HT1080 (cell line): Measurements from ENCODE around the gene RBMS3. TPM values are rescaled to one million over a fixed set of nuclear protein-coding genes. Genes with fewer than 3 reads are reported as not detected.
"Not testable (repeated sequence)": the region's sequence is repeated elsewhere in the genome, so short reads cannot be mapped to it uniquely, and the experiment has no call there.

ENCODE experiments used
- DNase-seq: peaks from one replicate; pipeline ENCODE4 v3.0.0-alpha.2; 2015; ENCODE audit warnings: low read depth
- total RNA-seq: library from RNA; depleted of rRNA; stranded (reverse); fragments of >200 nt; shearing (Covaris generic); gene quantifications from 2 replicates; pipeline ENCODE4 v1.2.3, GENCODE V29; 2014

RBMS3 gene
- total RNA-seq, 1 experiment from 2014 or later = 19.6 TPM

GRCh38 chr3:29382845-29383244 is 102.0 kb downstream of the RBMS3 start:
- no peak for DNase-seq

DNA sequence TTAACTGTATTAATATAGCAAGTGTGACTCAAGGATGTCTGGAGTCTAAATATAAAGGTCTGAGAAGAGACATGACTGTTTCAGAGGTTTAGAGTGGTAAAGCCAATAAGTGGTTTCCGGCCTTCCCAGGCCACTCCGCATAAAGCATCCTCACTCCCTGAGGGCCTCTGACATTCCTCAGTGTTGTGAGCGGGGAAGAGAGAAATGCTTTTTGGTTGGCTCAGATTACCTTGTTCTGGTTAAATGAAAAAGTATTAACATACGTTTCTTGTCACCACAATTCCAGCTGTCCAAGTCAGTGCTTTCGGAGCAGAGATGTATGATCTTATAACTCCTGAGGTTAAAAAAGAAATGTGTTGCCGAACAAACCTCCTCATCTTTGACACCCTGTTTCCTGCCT is 103.8 kb downstream of the RBMS3 start:
- DNase-seq = peak; percentile 85

DNA sequence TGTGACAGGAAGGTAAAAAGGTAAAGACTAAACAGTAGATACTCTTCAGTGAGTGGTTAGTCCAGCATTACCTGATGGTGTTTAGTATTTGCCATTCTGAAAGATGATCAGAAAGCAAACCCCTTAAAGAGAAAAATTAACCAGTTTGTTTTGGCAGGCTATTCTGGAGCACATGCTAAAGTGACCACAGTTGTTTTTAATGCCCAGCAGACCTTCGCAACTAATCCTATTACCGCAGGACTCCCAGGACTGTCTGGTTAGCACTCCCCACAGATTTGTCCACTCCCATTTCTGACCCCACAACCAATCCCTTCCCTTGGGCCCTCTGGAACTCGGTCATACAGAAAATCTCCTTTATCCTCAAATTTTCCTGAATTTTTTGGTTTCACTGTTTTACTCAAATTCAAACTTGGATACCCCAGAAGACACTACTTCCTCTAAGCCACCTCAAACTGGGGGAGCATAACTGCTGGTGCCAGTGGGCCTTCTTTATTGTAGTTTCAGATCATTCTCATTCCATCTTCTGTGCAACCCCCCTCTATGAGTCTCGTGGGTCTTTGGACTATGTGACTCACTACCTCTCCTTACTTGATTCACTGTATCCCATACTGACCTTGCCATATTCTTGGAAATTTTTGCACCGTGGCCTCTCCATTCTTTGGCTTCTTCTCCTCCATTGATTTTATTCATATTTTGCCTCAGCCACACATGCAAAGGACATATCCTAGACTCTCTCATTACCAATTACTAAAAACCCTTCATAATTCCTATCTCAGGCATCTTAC is 104.4 kb downstream of the RBMS3 start:
- DNase-seq = peak; percentile 15

GRCh38 chr3:29389362-29389761 is 108.5 kb downstream of the RBMS3 start:
- no peak for DNase-seq

DNA sequence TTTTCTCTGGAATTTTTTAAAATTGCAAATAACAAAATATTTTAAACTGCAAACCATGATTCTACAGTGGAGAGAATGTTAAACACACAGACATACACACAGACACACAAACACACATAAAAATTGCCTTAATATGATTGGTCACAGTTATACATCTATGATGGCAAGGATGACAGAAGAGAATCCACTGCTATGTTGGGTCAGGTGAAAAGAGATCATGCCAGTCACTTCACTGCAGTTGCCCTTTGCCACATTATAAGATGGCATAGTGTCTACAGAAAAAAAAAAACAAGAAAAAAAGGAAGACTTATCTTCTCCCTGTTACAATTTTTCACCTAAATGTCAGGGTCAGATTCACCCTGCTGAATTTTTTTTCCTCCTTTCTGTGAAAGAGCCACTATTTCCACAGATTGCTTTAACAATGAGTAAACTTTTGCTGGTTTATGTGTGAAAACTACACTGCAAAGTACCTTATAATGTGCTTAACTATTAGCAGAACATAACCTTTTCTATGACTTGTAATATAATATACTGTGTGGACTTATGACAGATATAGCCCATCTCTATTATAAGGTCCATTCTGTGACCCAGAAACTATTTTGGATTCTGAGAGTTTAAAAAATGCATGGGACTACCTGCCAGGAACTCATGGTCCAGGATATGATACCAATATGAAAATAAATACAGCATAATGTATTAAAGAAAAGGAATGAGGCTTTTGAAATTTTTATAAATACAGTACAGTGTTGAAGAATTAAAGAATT is 111.9 kb downstream of the RBMS3 start:
- no peak for DNase-seq

GRCh38 chr3:29393946-29394345 is 113.1 kb downstream of the RBMS3 start:
- DNase-seq = not testable (repeated sequence)

- no peak for DNase-seq
Observed at GRCh38 chr3:29397406-29397805, 116.5 kb downstream of the RBMS3 start.

- DNase-seq = no peak
Observed at GRCh38 chr3:29398787-29399186, 117.9 kb downstream of the RBMS3 start.

GRCh38 chr3:29406291-29406832 is 125.5 kb downstream of the RBMS3 start:
- no peak for DNase-seq

GRCh38 chr3:29408676-29409075 is 127.8 kb downstream of the RBMS3 start:
- no peak for DNase-seq

GRCh38 chr3:29409409-29409808 is 128.5 kb downstream of the RBMS3 start:
- DNase-seq = no peak

GRCh38 chr3:29410220-29410619 is 129.3 kb downstream of the RBMS3 start:
- no peak for DNase-seq

DNA sequence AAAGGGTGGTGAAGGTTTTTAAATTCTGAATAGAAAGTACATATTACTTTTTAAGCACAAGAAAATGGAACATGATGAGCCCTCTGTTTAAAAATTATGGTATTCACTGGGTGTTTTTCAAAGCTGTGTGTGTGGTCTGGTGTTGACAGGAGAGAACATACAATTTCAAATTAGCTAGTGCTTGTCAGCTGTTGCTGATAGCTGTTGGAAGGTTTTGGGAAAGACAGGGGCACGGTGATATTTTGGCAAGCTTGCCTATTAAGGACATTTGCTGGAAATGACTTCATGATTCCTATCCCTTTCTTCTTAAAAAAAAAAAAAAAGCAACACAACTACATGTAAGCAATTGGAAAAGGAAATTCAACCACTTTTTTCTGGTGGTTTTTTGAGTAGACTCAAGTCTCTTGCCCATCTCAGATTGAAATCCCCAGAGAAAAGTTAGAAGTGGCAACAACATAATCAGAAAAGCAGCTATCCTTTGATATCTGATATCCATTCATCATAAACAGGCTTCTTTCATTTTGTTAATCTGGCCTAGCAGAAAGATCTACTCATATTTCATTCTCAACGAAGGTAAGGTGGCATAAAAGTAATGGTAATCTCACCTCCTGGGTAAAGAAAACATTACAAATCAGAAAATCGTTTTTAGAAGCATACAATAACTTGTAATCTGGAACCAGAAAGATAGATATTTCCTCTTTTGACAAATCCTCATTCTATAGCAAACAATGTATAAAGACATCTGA is 130.0 kb downstream of the RBMS3 start:
- DNase-seq = no peak

DNA sequence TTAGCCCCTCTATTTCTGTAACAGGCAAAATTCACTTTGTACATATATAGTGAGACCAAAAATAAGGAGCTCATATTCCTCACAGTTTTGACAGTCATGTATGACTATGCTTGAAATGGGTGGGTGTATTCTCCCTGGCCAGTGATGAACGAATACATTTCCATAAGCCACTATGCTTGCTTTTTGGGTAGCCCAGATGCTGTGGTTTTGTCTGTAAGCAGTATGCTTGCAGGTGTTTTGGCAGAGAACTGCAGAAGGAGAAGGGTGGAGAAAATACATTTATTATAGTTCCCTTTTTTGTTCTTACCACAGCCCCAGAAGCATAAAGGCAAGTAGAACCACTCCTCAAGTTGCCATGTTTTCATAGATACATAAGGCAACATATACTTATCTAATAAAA is 131.2 kb downstream of the RBMS3 start:
- DNase-seq = no peak

DNA sequence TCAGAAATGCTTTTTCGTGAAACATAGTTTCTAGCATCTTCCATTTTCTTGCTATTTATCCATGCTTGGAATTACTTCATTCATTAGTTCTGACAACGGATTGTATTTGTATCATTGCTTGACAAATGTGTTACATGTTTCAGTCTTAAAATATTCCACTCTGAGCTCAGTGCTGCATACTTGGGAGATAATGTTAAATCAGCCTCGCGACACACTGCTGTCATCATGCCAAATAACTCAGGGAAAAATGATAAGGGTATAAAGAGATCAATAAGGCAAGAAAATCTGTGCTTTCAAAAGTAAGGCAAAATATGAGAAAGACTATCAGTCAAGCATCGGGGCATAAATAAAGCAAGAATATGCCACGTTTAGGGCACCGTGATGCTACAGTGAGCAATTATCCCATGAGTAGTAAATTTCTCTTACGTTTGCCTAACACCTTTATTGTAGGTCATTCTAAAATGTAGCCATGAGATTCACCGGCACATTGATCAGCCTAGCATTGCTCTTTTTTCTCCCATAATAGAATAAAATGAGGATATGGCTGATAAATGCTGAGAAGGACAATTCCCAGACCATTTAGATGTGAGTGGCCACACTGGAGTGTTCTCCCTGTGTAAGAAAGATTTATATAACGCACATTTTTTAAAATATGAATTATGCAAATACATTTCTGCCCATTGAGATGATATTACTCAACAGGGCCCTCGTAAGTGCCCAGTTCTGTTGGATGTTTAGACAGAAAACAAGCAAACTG is 133.8 kb downstream of the RBMS3 start:
- DNase-seq = no peak

DNA sequence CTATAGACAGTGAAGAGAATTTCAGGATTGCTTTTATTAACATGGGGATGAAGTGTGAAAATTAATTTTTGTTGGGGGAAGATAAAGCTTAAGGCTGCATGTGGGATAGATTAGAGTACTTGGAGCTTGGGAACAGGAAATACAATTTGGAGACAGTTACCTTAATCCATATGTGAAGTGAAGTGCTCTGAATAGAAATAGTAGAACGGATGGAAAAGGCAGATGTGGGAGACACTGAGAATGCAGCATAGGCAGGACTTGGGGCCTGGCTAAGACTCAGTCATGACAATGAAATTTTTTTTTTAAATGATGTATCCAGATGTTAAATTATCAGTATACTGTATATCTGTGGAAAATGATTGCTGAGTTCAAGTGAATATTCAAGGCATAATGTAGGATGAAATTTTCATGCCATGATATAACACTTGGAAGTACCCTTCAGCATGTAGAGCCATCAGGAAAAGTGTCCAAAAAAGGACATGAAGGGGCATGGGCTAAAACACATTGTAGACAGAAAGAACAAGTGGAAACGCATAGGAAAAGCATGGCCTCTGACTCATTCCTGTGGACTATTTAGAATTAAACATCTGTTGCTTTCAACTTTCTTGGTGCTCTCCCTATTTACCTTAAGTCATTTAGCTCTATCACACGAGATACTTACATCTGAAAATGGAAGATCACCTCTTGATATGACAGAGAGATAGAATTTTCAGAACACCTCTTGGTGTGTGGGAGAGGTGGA is 134.8 kb downstream of the RBMS3 start:
- peak; percentile 20 for DNase-seq

DNA sequence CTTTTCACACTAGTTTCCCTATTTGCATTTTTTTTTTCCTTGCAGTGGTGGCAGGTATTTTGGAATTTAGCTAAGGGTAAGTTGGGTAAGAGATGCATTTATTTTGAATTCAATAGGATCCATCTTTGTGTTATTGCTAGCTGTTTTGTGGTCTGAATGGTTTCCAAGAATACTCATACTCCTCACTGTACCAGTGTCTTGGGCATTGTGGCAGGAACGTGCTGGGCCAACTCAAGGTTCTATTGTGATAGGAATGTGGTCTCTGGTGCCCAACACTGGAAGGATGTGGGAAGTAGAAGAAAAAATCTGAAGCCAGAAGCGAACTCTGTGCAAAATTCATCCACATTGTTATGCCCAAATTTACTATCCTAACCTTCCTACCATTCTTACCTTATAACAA is 135.6 kb downstream of the RBMS3 start:
- DNase-seq = peak; percentile 50

DNA sequence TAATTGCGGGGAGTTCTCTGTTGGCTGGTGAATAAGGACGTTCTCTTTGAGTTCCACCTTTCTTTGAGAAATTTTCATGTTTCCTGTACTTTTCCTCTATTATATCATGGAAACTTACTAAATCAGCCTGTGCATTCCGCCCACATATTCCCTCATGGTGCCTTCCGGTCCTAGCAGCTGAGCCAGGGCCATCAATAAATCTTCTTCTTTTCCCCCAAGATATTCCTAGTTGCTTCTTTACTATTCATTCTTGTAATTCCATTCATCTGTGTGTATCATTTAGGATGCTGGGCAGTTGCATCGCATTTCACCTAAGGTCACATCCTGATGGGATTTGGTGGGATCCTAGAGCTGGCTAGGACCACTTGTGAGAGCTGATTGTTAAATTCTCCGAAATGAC is 139.2 kb downstream of the RBMS3 start:
- no peak for DNase-seq

GRCh38 chr3:29426302-29427226 is 145.7 kb downstream of the RBMS3 start:
- DNase-seq = no peak
